ENCODE data around the gene PASK. TPM values are rescaled to one million over a fixed set of nuclear protein-coding genes. Genes with fewer than 3 reads are reported as not detected.

PASK gene
- total and polyA plus RNA-seq, 7 donors, result 1.4 to 16.4 (median 4.4) TPM

GRCh38 chr2:241194811-241195210 lies 45.5 kb upstream of the PASK start:
- DNase-seq, result no peak
- Histone ChIP-seq H3K27me3 (no peaks in the 10 kb centered on the region), H3K4me1 (no peaks in the 10 kb centered on the region), H3K36me3 (no peaks in the 10 kb centered on the region), H3K9me3 (no peaks in the 10 kb centered on the region), H3K4me3 (no peak overlapping the region), H3K27ac (no peak overlapping the region)
- intact Hi-C loops (cut with DNase I), result no loop called here
- 75 to 79% methylated on average over 9 of the region's 9 CpGs for WGBS, 2 donors
- no peak for TF ChIP-seq POLR2A (IDR thresholded peaks at IDR 0.05)
- no peak for TF ChIP-seq CTCF (IDR thresholded peaks at IDR 0.05)
- TF ChIP-seq POLR2AphosphoS5 (IDR thresholded peaks at IDR 0.05), result no peak
- no peak for TF ChIP-seq EP300 (IDR thresholded peaks at IDR 0.05)

GRCh38 chr2:241193271-241193670 lies 44.0 kb upstream of the PASK start:
- Histone ChIP-seq H3K9me3 (no peaks in the 10 kb centered on the region), H3K27ac (no peak overlapping the region), H3K4me1 (no peaks in the 10 kb centered on the region), H3K4me3 (no peak overlapping the region), H3K36me3 (no peaks in the 10 kb centered on the region), H3K27me3 (no peaks in the 10 kb centered on the region)
- 70 to 82% methylated on average over 8 of the region's 8 CpGs for WGBS, 2 donors
- intact Hi-C loops (cut with DNase I), result no loop called here
- DNase-seq, result no peak
- TF ChIP-seq POLR2A (IDR thresholded peaks at IDR 0.05) (no peak), CTCF (IDR thresholded peaks at IDR 0.05) (no peak), EP300 (IDR thresholded peaks at IDR 0.05) (no peak)

GRCh38 chr2:241191081-241191480 lies 41.8 kb upstream of the PASK start:
- H3K4me3 ChIP-seq, result no peak overlapping the region
- WGBS, 2 donors, result 18 to 72% methylated on average over 14 of the region's 14 CpGs
- H3K36me3 ChIP-seq, result no peaks in the 10 kb centered on the region
- no peak overlapping the region for H3K27ac ChIP-seq
- H3K27me3 ChIP-seq, result no peaks in the 10 kb centered on the region
- no peaks in the 10 kb centered on the region for H3K9me3 ChIP-seq
- H3K4me1 ChIP-seq, result no peaks in the 10 kb centered on the region
- intact Hi-C loops (cut with DNase I), result no loop called here
- TF ChIP-seq POLR2A (IDR thresholded peaks at IDR 0.05) (no peak), CTCF (IDR thresholded peaks at IDR 0.05) (no peak), EP300 (IDR thresholded peaks at IDR 0.05) (no peak), POLR2AphosphoS5 (IDR thresholded peaks at IDR 0.05) (no peak)
- DNase-seq, result no peak

- Histone ChIP-seq H3K27ac (no peak overlapping the region), H3K4me1 (no peaks in the 10 kb centered on the region), H3K36me3 (no peaks in the 10 kb centered on the region), H3K27me3 (no peaks in the 10 kb centered on the region), H3K4me3 (no peak overlapping the region), H3K9me3 (no peaks in the 10 kb centered on the region)
- WGBS, 2 donors, result 71 to 89% methylated on average over 19 of the region's 19 CpGs
- intact Hi-C loops (cut with DNase I), result no loop called here
- DNase-seq, result no peak
- TF ChIP-seq CTCF (IDR thresholded peaks at IDR 0.05), result no peak
- TF ChIP-seq EP300 (IDR thresholded peaks at IDR 0.05), result no peak
- TF ChIP-seq POLR2A (IDR thresholded peaks at IDR 0.05), result no peak
- no peak for TF ChIP-seq POLR2AphosphoS5 (IDR thresholded peaks at IDR 0.05)
Measured at GRCh38 chr2:241190291-241190981, 41.2 kb upstream of the PASK start.

- intact Hi-C loops (cut with DNase I), result no loop called here
- H3K9me3 ChIP-seq, result no peaks in the 10 kb centered on the region
- no peak for DNase-seq
- H3K4me1 ChIP-seq, result no peaks in the 10 kb centered on the region
- H3K4me3 ChIP-seq, result no peak overlapping the region
- WGBS, 2 donors, result 83 to 89% methylated on average over 15 of the region's 15 CpGs
- no peak overlapping the region for H3K27ac ChIP-seq
- no peak for TF ChIP-seq CTCF (IDR thresholded peaks at IDR 0.05)
- TF ChIP-seq POLR2A (IDR thresholded peaks at IDR 0.05), result no peak
- TF ChIP-seq POLR2AphosphoS5 (IDR thresholded peaks at IDR 0.05), result no peak
- TF ChIP-seq EP300 (IDR thresholded peaks at IDR 0.05), result no peak
- no peaks in the 10 kb centered on the region for H3K27me3 ChIP-seq
- no peaks in the 10 kb centered on the region for H3K36me3 ChIP-seq
Measured at GRCh38 chr2:241189856-241190201, 40.6 kb upstream of the PASK start.

All from sigmoid colon (tissue), 7 donors.